HG02798 (cell line): Measurements from ENCODE around the gene B3GAT1.

Source experiments
- ATAC-seq: cut with Tn5 transposase; IDR thresholded peaks from one replicate; pipeline ENCODE4 v1.9.1; 2021; ENCODE audit warnings: mild to moderate bottlenecking; ENCODE audit not compliant: unreplicated experiment, poor library complexity

The B3GAT1 gene

GRCh38 chr11:134413043-134413825 lies 1.2 kb upstream of the B3GAT1 start:
- no peak for ATAC-seq

DNA sequence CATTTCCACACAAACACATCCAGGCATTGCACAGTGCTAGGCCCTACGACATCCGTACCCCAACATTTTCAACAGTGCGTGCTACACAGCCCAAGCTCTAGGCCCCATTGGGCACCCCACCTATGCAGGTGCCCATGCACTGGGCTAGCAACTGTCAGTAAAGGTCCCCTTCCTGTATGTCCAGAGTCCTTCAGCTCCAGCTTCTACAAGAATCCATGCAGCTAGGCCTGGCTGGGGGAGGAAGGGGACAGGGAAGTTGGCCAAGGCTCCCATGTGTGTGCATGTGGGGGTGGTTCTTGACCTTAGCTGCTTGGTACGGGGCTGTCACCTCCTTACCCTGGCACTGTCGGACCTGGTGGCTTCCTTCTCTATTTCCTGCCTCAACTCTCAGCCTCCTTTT lies 1.3 kb downstream of the B3GAT1 start:
- ATAC-seq: no peak

- no peak for ATAC-seq
Observed at GRCh38 chr11:134409552-134410429, 2.3 kb downstream of the B3GAT1 start.

DNA sequence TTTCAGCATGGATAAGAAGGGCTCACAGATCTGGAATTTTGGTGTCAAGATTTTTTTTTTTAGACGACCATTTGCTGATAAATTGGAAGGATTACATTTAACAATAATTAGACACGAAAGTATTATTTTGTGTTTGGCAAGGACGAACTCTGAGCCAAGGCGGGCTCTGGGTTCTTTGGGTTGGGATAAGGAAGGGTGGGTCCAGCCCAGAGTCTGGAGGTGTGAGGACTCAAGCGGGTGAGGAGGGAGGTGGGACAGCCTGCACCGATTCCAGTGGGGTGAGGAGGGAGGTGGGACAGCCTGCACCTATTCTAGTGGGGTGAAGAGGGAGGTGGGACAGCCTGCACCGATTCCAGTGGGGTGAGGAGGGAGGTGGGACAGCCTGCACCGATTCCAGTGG lies 4.1 kb downstream of the B3GAT1 start:
- no peak for ATAC-seq

DNA sequence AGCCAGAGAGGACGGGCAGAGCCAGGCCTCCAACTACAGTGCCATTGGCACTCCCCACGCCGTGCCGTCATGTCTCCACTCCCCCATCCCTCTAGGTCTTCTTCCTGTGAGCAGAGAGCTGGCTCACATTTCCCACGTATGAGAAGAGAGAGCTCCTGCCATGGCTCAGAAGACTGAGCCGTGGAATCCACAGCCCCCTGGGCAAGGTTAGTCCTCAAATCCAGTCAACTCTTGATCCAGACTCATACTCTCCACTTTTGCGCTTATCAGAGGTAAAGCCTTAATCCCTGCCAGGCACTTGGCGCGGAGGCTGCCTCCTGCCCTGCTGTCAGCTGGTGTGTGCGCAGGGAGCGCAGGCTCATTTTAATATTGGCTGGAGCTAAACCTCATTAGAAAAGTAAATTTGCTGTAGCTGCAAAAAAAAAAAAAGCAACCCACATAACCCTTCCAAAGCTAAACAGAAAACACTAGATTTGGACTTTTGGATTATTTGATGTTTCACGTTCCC lies 4.7 kb downstream of the B3GAT1 start:
- ATAC-seq: no peak

- ATAC-seq: no peak
Observed at GRCh38 chr11:134406264-134407185, 5.5 kb downstream of the B3GAT1 start.

DNA sequence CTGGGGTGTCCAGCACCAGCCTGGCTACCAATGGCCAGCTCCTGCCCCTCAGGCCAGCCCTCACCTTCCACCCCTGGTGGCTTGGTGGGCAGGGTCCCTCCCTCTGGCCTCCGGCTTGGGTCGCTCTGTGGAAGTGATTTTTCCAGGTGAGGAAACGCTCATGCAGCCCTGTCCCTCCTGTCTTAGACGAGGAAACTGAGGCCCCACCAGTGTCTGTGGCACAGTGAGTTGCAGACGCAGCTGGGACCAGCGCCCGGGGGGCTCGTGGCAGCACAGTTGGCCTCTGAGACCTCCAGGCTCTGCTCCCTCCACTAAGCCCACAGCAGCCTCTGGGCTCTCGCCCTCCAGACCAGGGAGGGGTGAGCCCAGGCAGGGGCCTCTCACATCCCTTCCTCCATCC lies 6.2 kb downstream of the B3GAT1 start:
- no peak for ATAC-seq

DNA sequence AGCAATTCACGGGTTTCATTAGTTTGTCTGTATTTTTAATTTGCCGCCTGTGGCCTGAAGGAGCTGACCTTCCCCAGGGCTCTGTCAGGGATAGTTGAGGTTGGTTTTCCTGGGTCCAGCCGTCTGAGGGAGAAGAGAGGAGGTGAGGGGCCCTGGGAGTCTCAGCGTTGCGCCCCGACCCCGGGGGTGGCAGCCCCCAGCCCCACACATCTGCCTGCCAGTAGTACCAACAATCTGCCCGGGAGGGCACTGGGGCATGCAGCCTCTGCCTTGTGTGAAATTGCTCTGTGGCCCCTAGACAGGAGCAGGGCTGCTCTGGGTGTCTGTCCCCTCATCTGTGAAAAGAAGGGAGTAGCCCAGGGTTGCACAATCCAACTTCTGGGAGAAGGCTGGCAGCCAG lies 6.6 kb downstream of the B3GAT1 start:
- no peak for ATAC-seq

- no peak for ATAC-seq
Observed at GRCh38 chr11:134404575-134405341, 7.3 kb downstream of the B3GAT1 start.

GRCh38 chr11:134402910-134403309 lies 9.1 kb downstream of the B3GAT1 start:
- ATAC-seq: no peak

GRCh38 chr11:134401825-134402809 lies 9.9 kb downstream of the B3GAT1 start:
- ATAC-seq: no peak

DNA sequence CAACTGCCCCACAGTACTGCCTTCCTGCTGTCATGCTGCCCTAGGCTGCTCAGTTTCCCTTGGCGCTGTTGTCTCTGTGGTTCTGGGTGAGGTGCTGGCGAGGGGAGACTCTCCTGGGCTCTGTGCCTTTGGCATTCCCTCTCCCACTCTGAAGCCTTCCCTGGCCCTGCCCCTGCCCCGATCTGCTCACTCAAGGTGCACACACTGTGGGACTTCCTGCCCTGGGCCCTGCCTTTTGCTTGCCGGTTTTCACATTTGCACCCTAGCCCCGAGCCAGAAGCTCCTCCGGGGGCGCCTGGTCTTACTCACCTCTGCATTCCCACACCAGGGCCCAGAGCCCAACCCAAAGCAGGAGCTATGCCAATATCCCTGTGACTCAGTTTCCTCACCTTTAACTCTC lies 12.0 kb downstream of the B3GAT1 start:
- ATAC-seq: no peak

GRCh38 chr11:134399293-134399654 lies 12.8 kb downstream of the B3GAT1 start:
- ATAC-seq: no peak

- no peak for ATAC-seq
Observed at GRCh38 chr11:134398644-134399292, 13.3 kb downstream of the B3GAT1 start.

DNA sequence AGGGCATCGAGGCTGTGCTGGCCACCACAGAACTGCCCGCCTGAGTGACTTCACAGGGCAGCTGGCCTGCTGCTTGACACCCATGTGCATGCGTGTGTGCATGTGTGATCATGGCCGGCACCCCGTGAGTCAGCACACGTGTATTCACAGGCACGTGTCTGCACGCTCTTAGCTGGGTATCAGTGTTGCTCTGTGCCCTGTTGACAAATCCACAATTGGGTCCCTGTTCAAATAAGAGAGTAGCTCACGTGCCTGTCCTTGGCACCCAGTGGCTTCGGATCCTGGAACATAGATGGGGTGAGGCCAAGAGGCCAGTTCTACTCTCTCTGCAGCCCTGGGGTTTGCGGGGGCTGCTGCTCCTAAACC lies 14.0 kb downstream of the B3GAT1 start:
- ATAC-seq: no peak

DNA sequence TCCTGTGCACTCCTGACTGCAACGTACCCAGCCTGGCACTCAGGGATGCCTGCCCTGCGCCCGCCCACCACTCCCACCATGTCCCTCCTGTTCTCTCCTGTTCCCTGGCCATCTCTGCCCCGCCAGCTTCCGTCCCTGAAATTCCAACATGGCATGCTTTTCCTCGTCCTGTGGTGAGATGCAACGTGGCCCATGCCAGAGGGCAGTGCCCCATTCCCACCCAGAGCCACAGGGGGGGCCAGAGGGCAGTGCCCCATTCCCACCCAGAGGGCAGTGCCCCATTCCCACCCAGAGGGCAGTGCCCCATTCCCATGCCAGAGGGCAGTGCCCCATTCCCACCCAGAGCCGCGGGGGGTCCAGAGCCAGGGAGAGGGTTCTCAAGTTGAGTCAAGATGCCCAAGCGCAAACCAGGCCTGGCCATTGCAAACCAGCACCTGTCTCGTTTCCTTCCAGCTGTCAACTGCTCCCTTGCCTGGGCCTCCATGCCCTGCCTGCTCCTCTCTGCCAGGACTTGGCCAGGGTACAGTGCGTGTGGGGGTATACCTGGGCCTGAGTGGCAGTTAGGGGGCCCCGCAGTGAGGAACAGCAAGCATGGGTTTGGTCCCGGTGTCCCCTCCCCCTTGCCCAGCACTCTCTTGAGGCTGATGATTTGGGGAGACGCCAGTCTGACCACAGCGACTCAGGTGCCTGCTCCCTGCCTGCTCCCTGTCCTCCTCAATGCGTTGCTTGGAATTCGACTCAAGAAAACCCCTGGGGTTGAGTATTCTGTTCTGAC lies 14.6 kb downstream of the B3GAT1 start:
- no peak for ATAC-seq

GRCh38 chr11:134395002-134395401 lies 17.0 kb downstream of the B3GAT1 start:
- ATAC-seq: no peak
